Mucosa of rectum (tissue), 2 donors: ENCODE results near the gene NOX4.

Experiments used
- H3K27ac ChIP-seq, 2 donors: one replicate each; pipeline ENCODE4 v1.7.0; 2013; ENCODE audit warnings: inconsistent platforms in 2 of 2, low read depth in 2 of 2, low read length in 2 of 2
- H3K27me3 ChIP-seq, 2 donors: one replicate each; pipeline ENCODE4 v1.7.0; 2013; ENCODE audit warnings: low read length in 2 of 2; ENCODE audit not compliant: control insufficient read depth in 2 of 2, insufficient read depth in 2 of 2
- H3K36me3 ChIP-seq, 2 donors: one replicate each; pipeline ENCODE4 v1.7.0; 2013; ENCODE audit warnings: low read length in 2 of 2; ENCODE audit not compliant: control insufficient read depth in 2 of 2, insufficient read depth in 2 of 2
- H3K4me1 ChIP-seq, 2 donors: one replicate each; pipeline ENCODE4 v1.7.0; 2013; ENCODE audit warnings: low read length in 2 of 2, mild to moderate bottlenecking in 1 of 2; ENCODE audit not compliant: control insufficient read depth in 2 of 2, insufficient read depth in 2 of 2
- H3K4me3 ChIP-seq, 2 donors: one replicate each; pipeline ENCODE4 v1.7.0; 2013; ENCODE audit warnings: low read length in 2 of 2
- H3K9ac ChIP-seq, 2 donors: one replicate each; pipeline ENCODE4 v1.7.0; 2013; ENCODE audit warnings: low read length in 2 of 2, low read depth in 1 of 2, mild to moderate bottlenecking in 1 of 2
- H3K9me3 ChIP-seq, 2 donors: one replicate each; pipeline ENCODE4 v1.7.0; 2013; ENCODE audit warnings: low read length in 2 of 2; ENCODE audit not compliant: control insufficient read depth in 2 of 2
- donor health status: healthy.
- donor health status: Normal muscosa, but diverticular disease.

The NOX4 gene

GRCh38 chr11:89504270-89504669 is 13.1 kb upstream of the NOX4 start:
- Histone ChIP-seq H3K4me1 (no peaks in the 10 kb centered on the region), H3K9ac (no peak overlapping the region), H3K27me3 (no peaks in the 10 kb centered on the region), H3K36me3 (no peaks in the 10 kb centered on the region), H3K4me3 (no peak overlapping the region), H3K27ac (no peak overlapping the region), H3K9me3 (no peaks in the 10 kb centered on the region)

- Histone ChIP-seq H3K27ac (no peak overlapping the region), H3K9ac (no peak overlapping the region), H3K27me3 (no peaks in the 10 kb centered on the region), H3K36me3 (no peaks in the 10 kb centered on the region), H3K9me3 (no peaks in the 10 kb centered on the region), H3K4me1 (no peaks in the 10 kb centered on the region), H3K4me3 (no peak overlapping the region)
Observed at GRCh38 chr11:89503422-89503821, 12.2 kb upstream of the NOX4 start.

- Histone ChIP-seq H3K27ac (no peak overlapping the region), H3K27me3 (no peaks in the 10 kb centered on the region), H3K9me3 (no peaks in the 10 kb centered on the region), H3K4me3 (no peak overlapping the region), H3K9ac (no peak overlapping the region), H3K4me1 (no peaks in the 10 kb centered on the region), H3K36me3 (no peaks in the 10 kb centered on the region)
Observed at GRCh38 chr11:89502301-89502700, 11.1 kb upstream of the NOX4 start.

- no peaks in the 10 kb centered on the region for H3K27me3 ChIP-seq
- H3K4me1 ChIP-seq, result no peaks in the 10 kb centered on the region
- H3K4me3 ChIP-seq, result no peak overlapping the region
- H3K36me3 ChIP-seq, result no peaks in the 10 kb centered on the region
- no peak overlapping the region for H3K9ac ChIP-seq
- no peak overlapping the region for H3K27ac ChIP-seq
- H3K9me3 ChIP-seq, result no peaks in the 10 kb centered on the region
Observed at GRCh38 chr11:89500336-89500735, 9.2 kb upstream of the NOX4 start.

- Histone ChIP-seq H3K4me3 (no peak overlapping the region), H3K27me3 (no peaks in the 10 kb centered on the region), H3K9me3 (no peaks in the 10 kb centered on the region), H3K36me3 (no peaks in the 10 kb centered on the region), H3K27ac (no peak overlapping the region), H3K9ac (no peak overlapping the region), H3K4me1 (no peaks in the 10 kb centered on the region)
Observed at GRCh38 chr11:89498845-89499448, 7.8 kb upstream of the NOX4 start.

- no peak overlapping the region for H3K27ac ChIP-seq
- H3K9ac ChIP-seq, result no peak overlapping the region
- H3K36me3 ChIP-seq, result no peaks in the 10 kb centered on the region
- H3K4me3 ChIP-seq, result no peak overlapping the region
- H3K27me3 ChIP-seq, result peaks cover 2 to 3% of the 10 kb centered on the region in 2 donors
- no peaks in the 10 kb centered on the region for H3K9me3 ChIP-seq
- H3K4me1 ChIP-seq, result no peaks in the 10 kb centered on the region
Observed at GRCh38 chr11:89495951-89496350, 4.8 kb upstream of the NOX4 start.

GRCh38 chr11:89493431-89493830 is 2.3 kb upstream of the NOX4 start:
- Histone ChIP-seq H3K4me1 (no peaks in the 10 kb centered on the region), H3K4me3 (no peak overlapping the region), H3K9ac (no peak overlapping the region), H3K27me3 (peaks cover 2 to 14% of the 10 kb centered on the region in 2 donors), H3K27ac (no peak overlapping the region), H3K36me3 (no peaks in the 10 kb centered on the region), H3K9me3 (no peaks in the 10 kb centered on the region)

GRCh38 chr11:89490602-89490980 is 584 bp downstream of the NOX4 start:
- Histone ChIP-seq H3K9ac (no peak overlapping the region), H3K9me3 (no peaks in the 10 kb centered on the region), H3K4me1 (no peaks in the 10 kb centered on the region), H3K4me3 (no peak overlapping the region), H3K36me3 (no peaks in the 10 kb centered on the region), H3K27ac (no peak overlapping the region), H3K27me3 (peaks cover 2 to 14% of the 10 kb centered on the region in 2 donors)

- no peaks in the 10 kb centered on the region for H3K4me1 ChIP-seq
- no peaks in the 10 kb centered on the region for H3K9me3 ChIP-seq
- H3K27ac ChIP-seq, result no peak overlapping the region
- peaks cover 2 to 14% of the 10 kb centered on the region in 2 donors for H3K27me3 ChIP-seq
- no peak overlapping the region for H3K4me3 ChIP-seq
- H3K9ac ChIP-seq, result no peak overlapping the region
- H3K36me3 ChIP-seq, result no peaks in the 10 kb centered on the region
Observed at GRCh38 chr11:89489930-89490329, 1.2 kb downstream of the NOX4 start.

- H3K4me1 ChIP-seq, result no peaks in the 10 kb centered on the region
- H3K9me3 ChIP-seq, result no peaks in the 10 kb centered on the region
- H3K27me3 ChIP-seq, result peaks cover 2 to 11% of the 10 kb centered on the region in 2 donors
- no peak overlapping the region for H3K9ac ChIP-seq
- H3K36me3 ChIP-seq, result no peaks in the 10 kb centered on the region
- H3K4me3 ChIP-seq, result no peak overlapping the region
- H3K27ac ChIP-seq, result no peak overlapping the region
Observed at GRCh38 chr11:89487016-89487415, 4.2 kb downstream of the NOX4 start.

GRCh38 chr11:89484896-89485295 is 6.3 kb downstream of the NOX4 start:
- Histone ChIP-seq H3K36me3 (no peaks in the 10 kb centered on the region), H3K9me3 (no peaks in the 10 kb centered on the region), H3K4me1 (no peaks in the 10 kb centered on the region), H3K27ac (no peak overlapping the region), H3K4me3 (no peak overlapping the region), H3K9ac (no peak overlapping the region), H3K27me3 (peaks cover 0 to 2% of the 10 kb centered on the region in 2 donors)
